GM12878 (cell line): Measurements from ENCODE around the gene GAS6. TPM values are rescaled to one million over a fixed set of nuclear protein-coding genes. Genes with fewer than 3 reads are reported as not detected.

ENCODE experiments used
- ATAC-seq: fragments of 200-7000 bp; cut with Tn5 transposase; 3 replicates; pipeline ENCODE4 v1.9.1; 2020; ENCODE audit warnings: mild to moderate bottlenecking, moderate library complexity
- BruUV-seq: library from RNA; stranded (reverse); fragments of 400-500 nt; replicated peaks from 2 replicates; lab custom pipeline; 2021; lab: Mats Ljungman, UMichigan
- CTCF ChIA-PET: fragments of 300-600 bp; sonication (Branson Sonifier 250); formaldehyde crosslinking; extraction: SDS; loops from one replicate; lab custom pipeline; 2021; ENCODE audit warnings: inconsistent platforms; lab: Yijun Ruan, JAX
- POLR2A ChIA-PET: fragments of 350-600 bp; formaldehyde crosslinking; extraction: SDS; loops from one replicate; lab custom pipeline; 2021; ENCODE audit warnings: inconsistent platforms; lab: Charles Lee
- RAD21 ChIA-PET: fragments of 300-600 bp; sonication (Branson Sonifier 250); formaldehyde crosslinking; loops from one replicate; lab custom pipeline; 2023; ENCODE audit warnings: antibody characterized with exemption; ENCODE audit not compliant: unreplicated experiment; lab: Charles Lee
- SMC1A ChIA-PET: fragments of 300-600 bp; sonication (Branson Sonifier 250); formaldehyde crosslinking; loops from one replicate; lab custom pipeline; 2023; ENCODE audit not compliant: unreplicated experiment, uncharacterized antibody; lab: Charles Lee
- DNase-seq: peaks from one replicate; pipeline ENCODE4 v3.0.0-alpha.2; 2011; ENCODE audit warnings: low read depth, low spot score
- FAIRE-seq: peaks from 3 replicates; lab custom pipeline; 2011; peaks lifted over from hg19 to GRCh38; lab: Jason Lieb, UNC
- H2AFZ ChIP-seq: 2 replicates; pipeline ENCODE4 v1.6.0; 2011; ENCODE audit warnings: low read depth, low read length, control low read depth; ENCODE audit not compliant: control insufficient read depth
- H3K27ac ChIP-seq: 2 replicates; pipeline ENCODE4 v1.5.1; 2011; ENCODE audit warnings: control low read depth; ENCODE audit not compliant: control insufficient read depth, insufficient read depth
- H3K27me3 ChIP-seq, 2 experiments: replicated peaks in 1 of 2; 2 replicates each; pipeline versions ENCODE4 v1.6.0 to v1.6.1; 2011; ENCODE audit warnings: low read length in 1 of 2; ENCODE audit not compliant: control insufficient read depth in 2 of 2, insufficient read depth in 2 of 2
- H3K36me3 ChIP-seq, 2 experiments: 2 replicates each; pipeline ENCODE4 v1.5.1; 2011; ENCODE audit warnings: low read length in 1 of 2; ENCODE audit not compliant: control insufficient read depth in 2 of 2, insufficient read depth in 2 of 2
- H3K4me1 ChIP-seq: 2 replicates; pipeline ENCODE4 v1.6.1; 2011; ENCODE audit warnings: mild to moderate bottlenecking, low read length, moderate library complexity, mixed read lengths; ENCODE audit not compliant: control insufficient read depth, insufficient read depth
- H3K4me2 ChIP-seq: 2 replicates; pipeline ENCODE4 v1.6.0; 2011; ENCODE audit warnings: control low read depth; ENCODE audit not compliant: control insufficient read depth, insufficient read depth
- H3K4me3 ChIP-seq: fragments of 200-600 bp; sonication (generic); 2 replicates; pipeline ENCODE4 v1.5.1; 2016
- H3K79me2 ChIP-seq: 2 replicates; pipeline ENCODE4 v1.6.0; 2011; ENCODE audit warnings: low read length; ENCODE audit not compliant: control insufficient read depth, insufficient read depth
- H3K9ac ChIP-seq: 2 replicates; pipeline ENCODE4 v1.8.0; 2011; ENCODE audit warnings: low read length, control low read depth, mixed read lengths; ENCODE audit not compliant: control insufficient read depth, insufficient read depth
- H3K9me3 ChIP-seq: replicated peaks from 3 replicates; pipeline ENCODE4 v1.5.1; 2011; ENCODE audit warnings: mild to moderate bottlenecking, low read length; ENCODE audit not compliant: control insufficient read depth, insufficient read depth
- H4K20me1 ChIP-seq: 2 replicates; pipeline ENCODE4 v1.6.0; 2011; ENCODE audit not compliant: control insufficient read depth, insufficient read depth
- BHLHE40 ChIP-seq, 2 experiments: fragments of 450-650 bp in 1 of 2; IDR thresholded peaks; 2 replicates each; pipeline ENCODE4 v1.6.1; 2011 to 2017; ENCODE audit warnings: low read depth in 2 of 2, borderline replicate concordance in 1 of 2, improper control_type of control experiment in 1 of 2, low read length in 1 of 2, mild to moderate bottlenecking in 1 of 2
- CBFB ChIP-seq: IDR thresholded peaks from 2 replicates; pipeline ENCODE4 v1.6.1; 2016; ENCODE audit warnings: antibody characterized with exemption, low read depth
- DPF2 ChIP-seq: fragments of 450-650 bp; IDR thresholded peaks from 2 replicates; pipeline ENCODE4 v1.6.1; 2017; ENCODE audit warnings: mild to moderate bottlenecking
- EED ChIP-seq: sonication (generic); IDR thresholded peaks from 2 replicates; pipeline ENCODE4 v1.6.1; 2016; ENCODE audit warnings: antibody characterized with exemption, low read depth
- IKZF1 ChIP-seq: fragments of 450-650 bp; conservative IDR thresholded peaks from 2 replicates; pipeline ENCODE4 v1.6.1; 2017; ENCODE audit warnings: antibody characterized with exemption, mild to moderate bottlenecking
- NBN ChIP-seq: fragments of 450-650 bp; IDR thresholded peaks from 2 replicates; pipeline ENCODE4 v1.6.1; 2016
- NFXL1 ChIP-seq: fragments of 450-650 bp; IDR thresholded peaks from 2 replicates; pipeline ENCODE4 v1.6.1; 2017; ENCODE audit warnings: antibody characterized with exemption, mild to moderate bottlenecking, borderline replicate concordance
- NFYB ChIP-seq: IDR thresholded peaks from 2 replicates; pipeline ENCODE4 v1.6.1; 2011; ENCODE audit warnings: low read depth, mild to moderate bottlenecking, low read length, improper control_type of control experiment, moderate library complexity; ENCODE audit not compliant: insufficient read depth
- PML ChIP-seq: IDR thresholded peaks from 2 replicates; pipeline ENCODE4 v1.6.1; 2012; ENCODE audit warnings: low read length, inconsistent platforms
- RBBP5 ChIP-seq: fragments of 200-600 bp; sonication (generic); conservative IDR thresholded peaks from 2 replicates; pipeline ENCODE4 v1.6.1; 2016
- SMARCA5 ChIP-seq: fragments of 450-650 bp; IDR thresholded peaks from 2 replicates; pipeline ENCODE4 v1.6.1; 2017; ENCODE audit warnings: mild to moderate bottlenecking
- WGBS: methylation state at CpG from one replicate; pipeline ENCODE4 v1.1.6; 2016; ENCODE audit warnings: low lambda C conversion rate; ENCODE audit not compliant: insufficient replicate concordance, insufficient coverage; ENCODE audit errors: missing lambda C conversion rate; 5-methylcytosine and 5-hydroxymethylcytosine counted together
- in situ Hi-C: fragments of 300-500 bp; cut with MboI; formaldehyde crosslinking; loops from 9 replicates; pipeline ENCODE4 v1.14.3; 2018; ENCODE audit warnings: mixed read lengths
- intact Hi-C: fragments of 100-400 bp; cut with micrococcal nuclease; formaldehyde crosslinking; loops from one replicate; pipeline ENCODE4 v1.14.2; 2022; ENCODE audit not compliant: unreplicated experiment
- polyA plus RNA-seq, 11 experiments: library from polyadenylated mRNA; depleted of rRNA in 4 of 11; unstranded in 6 of 11; stranded (reverse) in 5 of 11; fragments of >200 nt; fragmentation: Nextera tagmentation in 4 of 11; fragmentation: Illumina TruSeq in 1 of 11; extraction: Ambion mirVana in 4 of 11; extraction: Trizol in 1 of 11; gene quantifications; 1 replicate in 1 of 11; 2 replicates in 10 of 11; pipeline versions ENCODE4 v1.2.1 to v1.2.3, GENCODE V29; 2011 to 2016; ENCODE audit warnings: inconsistent platforms in 2 of 11, missing spikeins in 2 of 11, low read depth in 1 of 11
- total RNA-seq, 4 experiments: library from RNA; depleted of rRNA in 3 of 4; stranded (reverse); fragments of >200 nt in 3 of 4; fragmentation: Illumina TruSeq in 1 of 4; extraction: Trizol in 1 of 4; gene quantifications; 2 replicates each; pipeline versions ENCODE4 v1.2.1 to v1.2.3, GENCODE V29; 2013 to 2021
- TF ChIP-seq, protein P1 (sequence below): IDR thresholded peaks from 2 replicates; pipeline ENCODE4 v1.6.1; 2012; ENCODE audit warnings: low read length, inconsistent platforms

The GAS6 gene
- total and polyA plus RNA-seq, 10 of the 15 experiments (the other 5 are each of a cell fraction or from before 2014, with no cell fraction given) = 0.03 to 0.59 (median 0.10) TPM; not detected in 2

DNA sequence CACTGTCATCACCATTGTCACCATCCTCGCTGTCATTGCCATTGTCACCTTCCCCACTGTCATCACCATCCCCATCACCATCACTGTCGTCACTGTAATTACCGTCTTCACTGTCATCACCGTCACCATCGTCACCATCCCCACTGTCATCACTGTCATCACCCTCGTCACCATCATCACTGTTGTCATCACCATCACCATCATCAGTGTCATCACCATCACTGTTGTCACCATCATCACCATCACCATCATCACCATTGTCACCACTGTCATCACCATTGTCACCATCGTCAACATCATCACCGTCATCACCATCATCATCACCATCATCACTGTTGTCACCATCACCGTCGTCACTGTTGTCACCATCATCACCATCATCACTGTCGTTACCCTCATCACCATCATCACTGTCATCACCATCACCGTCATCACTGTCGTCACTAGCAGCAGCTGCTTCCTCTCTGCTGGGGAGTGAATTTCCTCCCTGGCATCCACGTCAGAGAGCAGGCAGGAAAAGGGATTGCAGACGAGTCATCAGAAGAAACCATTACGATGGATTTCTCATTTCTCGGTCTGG, 77.5 kb downstream of the GAS6 start:
- WGBS = 67% methylated on average over 17 of the region's 17 CpGs
- POLR2A ChIA-PET = no interaction called here
- H3K4me1 ChIP-seq = no peaks in the 10 kb centered on the region
- RAD21 ChIA-PET = no interaction called here
- TF ChIP-seq PML (no peak), CBFB (no peak), BHLHE40 (IDR thresholded peaks at IDR 0.05; ENCODE audit: borderline replicate concordance in 1 of 2, low read depth in 2 of 2, low read length in 1 of 2) (no peak), DPF2 (no peak), NFYB (no peak), RBBP5 (no peak), NFXL1 (no peak), SMARCA5 (no peak), NBN (no peak), IKZF1 (no peak), EED (no peak)
- TF ChIP-seq, protein P1, sequence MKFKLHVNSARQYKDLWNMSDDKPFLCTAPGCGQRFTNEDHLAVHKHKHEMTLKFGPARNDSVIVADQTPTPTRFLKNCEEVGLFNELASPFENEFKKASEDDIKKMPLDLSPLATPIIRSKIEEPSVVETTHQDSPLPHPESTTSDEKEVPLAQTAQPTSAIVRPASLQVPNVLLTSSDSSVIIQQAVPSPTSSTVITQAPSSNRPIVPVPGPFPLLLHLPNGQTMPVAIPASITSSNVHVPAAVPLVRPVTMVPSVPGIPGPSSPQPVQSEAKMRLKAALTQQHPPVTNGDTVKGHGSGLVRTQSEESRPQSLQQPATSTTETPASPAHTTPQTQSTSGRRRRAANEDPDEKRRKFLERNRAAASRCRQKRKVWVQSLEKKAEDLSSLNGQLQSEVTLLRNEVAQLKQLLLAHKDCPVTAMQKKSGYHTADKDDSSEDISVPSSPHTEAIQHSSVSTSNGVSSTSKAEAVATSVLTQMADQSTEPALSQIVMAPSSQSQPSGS = no peak
- TF ChIP-seq, all 136 proteins: peak for 0
- ChIA-PET CTCF (no interaction called here), SMC1A (no interaction called here)
- Histone ChIP-seq H3K79me2 (no peaks in the 10 kb centered on the region), H2AFZ (no peak overlapping the region), H4K20me1 (no peaks in the 10 kb centered on the region), H3K4me3 (no peak overlapping the region), H3K27me3 (no peaks in the 10 kb centered on the region; a peak in 2 of 4 replicates), H3K9ac (no peak overlapping the region), H3K36me3 (no peaks in the 10 kb centered on the region), H3K9me3 (no peaks in the 10 kb centered on the region), H3K27ac (no peak overlapping the region), H3K4me2 (no peak overlapping the region)
- DNase-seq (no peak), FAIRE-seq (no peak), ATAC-seq (no peak)
- intact Hi-C loops (no loop called here), in situ Hi-C loops (no loop called here)
- BruUV-seq = no TSS peak
